ENCODE data around the gene LOXL1.

LOXL1 gene

GRCh38 chr15:73900095-73900712 is 26.1 kb upstream of the LOXL1 start:
- DNase-seq = no peak

- DNase-seq = no peak
Measured at GRCh38 chr15:73901126-73901810, 25.0 kb upstream of the LOXL1 start.

GRCh38 chr15:73902121-73903020 is 23.9 kb upstream of the LOXL1 start:
- DNase-seq = no peak

- no peak for DNase-seq
Measured at GRCh38 chr15:73904026-73904815, 22.0 kb upstream of the LOXL1 start.

GRCh38 chr15:73905225-73905827 is 20.9 kb upstream of the LOXL1 start:
- DNase-seq = no peak

GRCh38 chr15:73906346-73907034 is 19.8 kb upstream of the LOXL1 start:
- DNase-seq = no peak

- DNase-seq = no peak
Measured at GRCh38 chr15:73907035-73907408, 19.2 kb upstream of the LOXL1 start.

GRCh38 chr15:73908030-73908821 is 18.0 kb upstream of the LOXL1 start:
- peak; percentile 68 for DNase-seq

GRCh38 chr15:73908822-73909122 is 17.5 kb upstream of the LOXL1 start:
- DNase-seq = no peak

- no peak for DNase-seq
Measured at GRCh38 chr15:73909651-73910050, 16.6 kb upstream of the LOXL1 start.

GRCh38 chr15:73910522-73911303 is 15.5 kb upstream of the LOXL1 start:
- DNase-seq = no peak

- DNase-seq = no peak
Measured at GRCh38 chr15:73912030-73912596, 14.1 kb upstream of the LOXL1 start.

- no peak for DNase-seq
Measured at GRCh38 chr15:73914145-73914544, 12.1 kb upstream of the LOXL1 start.

GRCh38 chr15:73915082-73915481 is 11.2 kb upstream of the LOXL1 start:
- no peak for DNase-seq

GRCh38 chr15:73918784-73919183 is 7.5 kb upstream of the LOXL1 start:
- DNase-seq = no peak

GRCh38 chr15:73919706-73920105 is 6.6 kb upstream of the LOXL1 start:
- DNase-seq = no peak

GRCh38 chr15:73921254-73921925 is 4.9 kb upstream of the LOXL1 start:
- peak; percentile 63 for DNase-seq

- peak; percentile 89 for DNase-seq
Measured at GRCh38 chr15:73922186-73923151, 3.8 kb upstream of the LOXL1 start.
